Heart right ventricle (tissue), 16 donors: ENCODE results near the gene ZFYVE21. TPM values are rescaled to one million over a fixed set of nuclear protein-coding genes. Genes with fewer than 3 reads are reported as not detected.

Experiments
- ATAC-seq, 8 donors: fragments of 200-7000 bp; cut with Tn5 transposase; one replicate each; pipeline ENCODE4 v1.9.1; 2020; ENCODE audit warnings: mild to moderate bottlenecking in 8 of 8, moderate library complexity in 8 of 8, moderate number of reproducible peaks in 1 of 8
- DNase-seq, 2 donors: peaks; one replicate each; pipeline ENCODE4 v3.0.0-alpha.2; 2020
- H3K27ac ChIP-seq, 10 donors: fragments of 200-600 bp; sonication (generic) in 2 of 10; one replicate each; pipeline versions ENCODE4 v1.5.0 to v1.8.0; 2020 to 2022; ENCODE audit warnings: mild to moderate bottlenecking in 3 of 10
- H3K27me3 ChIP-seq, 7 donors: fragments of 200-600 bp; one replicate each; pipeline ENCODE4 v1.8.0; 2021 to 2022; ENCODE audit warnings: mild to moderate bottlenecking in 2 of 7
- H3K36me3 ChIP-seq, 9 donors: fragments of 200-600 bp; sonication (generic) in 1 of 9; one replicate each; pipeline versions ENCODE4 v1.5.0 to v1.8.0; 2020 to 2022; ENCODE audit warnings: mild to moderate bottlenecking in 2 of 9
- H3K4me1 ChIP-seq, 9 donors: fragments of 200-600 bp; sonication (generic) in 1 of 9; one replicate each; pipeline versions ENCODE4 v1.5.0 to v1.8.0; 2020 to 2022; ENCODE audit warnings: mild to moderate bottlenecking in 4 of 9
- H3K4me3 ChIP-seq, 10 donors: fragments of 200-600 bp; sonication (generic) in 2 of 10; one replicate each; pipeline versions ENCODE4 v1.5.0 to v1.8.0; 2020 to 2022; ENCODE audit warnings: mild to moderate bottlenecking in 7 of 10, moderate library complexity in 2 of 10
- H3K9me3 ChIP-seq, 11 donors: fragments of 200-600 bp in 10 of 11; sonication (generic) in 2 of 11; one replicate each; pipeline versions ENCODE4 v1.5.0 to v1.8.0; 2013 to 2022; ENCODE audit warnings: mild to moderate bottlenecking in 2 of 11, control low read depth in 1 of 11, moderate library complexity in 1 of 11
- WGBS, 2 donors: extraction: QIAGEN DNeasy Blood & Tissue Kit; methylation state at CpG; one replicate each; pipeline ENCODE4 v1.1.7; 2013; ENCODE audit warnings: inconsistent platforms in 1 of 2; 5-methylcytosine and 5-hydroxymethylcytosine counted together
- intact Hi-C, 10 donors: fragments of 100-400 bp; cut with DNase I; formaldehyde crosslinking; loops; one replicate each; pipeline versions ENCODE4 v1.11.1 to v1.14.2; 2022
- polyA plus RNA-seq, 2 donors: library from polyadenylated mRNA; stranded (reverse); fragments of 200-250 nt; gene quantifications; one replicate each; pipeline ENCODE4 v1.2.3, GENCODE V29; 2013
- total RNA-seq, 10 donors: library from RNA; stranded (reverse); fragmentation: NEBNext Ultra II Directional in 3 of 10; extraction: Animal tissue kit (Norgen Biotek cat#: 25700) in 3 of 10; gene quantifications; one replicate each; pipeline versions ENCODE4 v1.2.1 to v1.2.4, GENCODE V29; 2021 to 2023
- TF ChIP-seq, protein P1 (sequence below), 9 donors: fragments of 200-600 bp; sonication (generic) in 2 of 9; IDR thresholded peaks; one replicate each; pipeline versions ENCODE4 v1.5.0 to v1.8.0; 2021 to 2022; ENCODE audit warnings: antibody characterized with exemption in 9 of 9, mild to moderate bottlenecking in 5 of 9, moderate library complexity in 1 of 9
- donor health status: Arrhythmogenic right ventricular cardiomyopathy.
- donor health status: ischemic (EF 13 %, LVEDD 7.1; RV severe dilation, severe dysfunction).
- donor health status: healthy with polysubstance abuse.
- donor health status: DM: no; HTN: yes; CAD: no.
- donor health status: DM: no; HTN: no; CAD: no.
- donor health status: ischemic (EF 25% LVEDD 6.9; RV normal size, moderate dysfunction).
- donor health status: ischemic (EF 25% LVEDD 5.7; RV mildly dilated, moderate dysfunction).
- donor health status: healthy.
- donor health status: DM: yes; HTN: yes; CAD: no.
- donor health status: Ischemic cardiomyopathy.
- donor health status: ischemic (EF 35%, LVEDD 5.7; RV mildly dilated, moderate dysfunction).
- donor health status: nonischemic (EF 11% LVEDD 7.7; RV severe dilation, severe dysfunction).
- donor health status: DM: yes; HTN: yes; CAD: no.
- donor health status: PGD.
- donor health status: ischemic (EF 29% LVEDD 5.4; RV normal size, mild dysfunction).
- donor health status: nonischemic (EF 23%, LVEDD 6.1; RV moderate dilation, normal function).

Gene ZFYVE21
- total and polyA plus RNA-seq, 12 donors = 43.5 to 88.8 (median 54.5) TPM

GRCh38 chr14:103702497-103703432 lies 12.8 kb upstream of the ZFYVE21 start:
- peaks cover 14 to 92% (median 51%) of the 10 kb centered on the region in 9 donors for H3K4me1 ChIP-seq
- no peak overlapping the region for H3K4me3 ChIP-seq

DNA sequence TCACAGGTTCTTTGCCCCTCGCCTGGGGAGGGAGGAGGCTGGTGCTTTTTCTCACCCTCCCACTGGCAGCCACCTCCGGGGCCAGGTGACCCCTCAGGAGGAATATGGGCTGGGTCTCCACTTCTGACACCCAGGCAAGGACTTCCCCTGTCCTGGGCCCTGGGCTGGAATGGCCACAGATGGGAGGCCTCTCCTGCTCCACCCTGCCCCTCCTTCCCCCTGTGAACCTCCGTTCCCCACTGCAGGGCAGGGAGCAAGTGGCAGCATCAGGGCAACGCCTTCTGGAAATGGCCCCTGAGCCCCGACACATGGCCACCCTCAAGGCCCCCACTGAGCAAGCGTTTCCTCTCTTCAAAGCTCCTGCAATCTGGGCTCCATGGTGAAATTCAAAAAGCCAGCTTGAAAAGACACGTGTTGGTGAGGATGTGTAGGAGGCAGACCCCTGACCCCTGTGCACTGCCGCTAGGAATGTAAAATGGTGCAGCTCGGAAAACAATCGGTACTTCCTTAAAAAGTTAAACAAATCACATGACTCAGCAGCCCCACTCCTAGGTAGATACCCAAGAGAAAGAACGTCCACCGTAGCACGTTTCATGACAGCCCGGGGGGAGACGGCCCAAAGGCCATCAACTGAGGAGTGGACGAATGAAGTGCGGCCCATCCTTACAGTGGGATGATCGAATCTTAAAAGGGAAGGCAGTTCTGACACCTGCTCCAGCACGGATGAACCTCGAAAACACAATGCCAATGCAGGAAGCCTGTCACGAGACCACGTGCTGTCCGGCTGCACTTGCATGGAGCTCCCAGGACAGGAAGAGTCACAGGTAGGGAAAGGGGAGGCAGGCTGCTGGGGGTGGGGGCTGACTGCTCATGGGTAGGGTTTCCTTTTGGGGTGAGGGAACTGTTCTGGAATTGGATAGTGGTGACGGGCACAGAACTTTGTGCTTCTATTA lies 11.9 kb upstream of the ZFYVE21 start:
- TF ChIP-seq, protein P1, sequence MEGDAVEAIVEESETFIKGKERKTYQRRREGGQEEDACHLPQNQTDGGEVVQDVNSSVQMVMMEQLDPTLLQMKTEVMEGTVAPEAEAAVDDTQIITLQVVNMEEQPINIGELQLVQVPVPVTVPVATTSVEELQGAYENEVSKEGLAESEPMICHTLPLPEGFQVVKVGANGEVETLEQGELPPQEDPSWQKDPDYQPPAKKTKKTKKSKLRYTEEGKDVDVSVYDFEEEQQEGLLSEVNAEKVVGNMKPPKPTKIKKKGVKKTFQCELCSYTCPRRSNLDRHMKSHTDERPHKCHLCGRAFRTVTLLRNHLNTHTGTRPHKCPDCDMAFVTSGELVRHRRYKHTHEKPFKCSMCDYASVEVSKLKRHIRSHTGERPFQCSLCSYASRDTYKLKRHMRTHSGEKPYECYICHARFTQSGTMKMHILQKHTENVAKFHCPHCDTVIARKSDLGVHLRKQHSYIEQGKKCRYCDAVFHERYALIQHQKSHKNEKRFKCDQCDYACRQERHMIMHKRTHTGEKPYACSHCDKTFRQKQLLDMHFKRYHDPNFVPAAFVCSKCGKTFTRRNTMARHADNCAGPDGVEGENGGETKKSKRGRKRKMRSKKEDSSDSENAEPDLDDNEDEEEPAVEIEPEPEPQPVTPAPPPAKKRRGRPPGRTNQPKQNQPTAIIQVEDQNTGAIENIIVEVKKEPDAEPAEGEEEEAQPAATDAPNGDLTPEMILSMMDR (IDR thresholded peaks at IDR 0.05) = no peak
- no peak for ATAC-seq
- Histone ChIP-seq H3K4me3 (no peak overlapping the region), H3K9me3 (no peaks in the 10 kb centered on the region), H3K27me3 (no peaks in the 10 kb centered on the region), H3K36me3 (peaks cover 0 to 99% (median 19%) of the 10 kb centered on the region in 9 donors), H3K4me1 (peaks cover 14 to 89% (median 48%) of the 10 kb centered on the region in 9 donors), H3K27ac (peak overlapping the region in 6 of 10 donors; percentile 9 to 76 (median 54))
- WGBS, 2 donors = 62 to 76% methylated on average over 24 of the region's 24 CpGs
- DNase-seq = peak in 1 of 2 donors; percentile 6
- intact Hi-C loops = loop anchor here in 1 of 10 donors (10.0 kb wide), 1 partner anchor 129 kb away; no protein-coding TSS in a partner anchor

More at GRCh38 chr14:103702497-103703432, 12.8 kb upstream of the ZFYVE21 start:
- no peak for ATAC-seq
- peak in 1 of 2 donors; percentile 10 for DNase-seq
- Histone ChIP-seq H3K27ac (peak overlapping the region in 3 of 10 donors; percentile 4 to 83 (median 10)), H3K36me3 (peaks cover 0 to 100% (median 19%) of the 10 kb centered on the region in 9 donors), H3K27me3 (no peaks in the 10 kb centered on the region), H3K9me3 (no peaks in the 10 kb centered on the region)
- intact Hi-C loops = loop anchor here in 1 of 10 donors (10.0 kb wide), 1 partner anchor 128 kb away; no protein-coding TSS in a partner anchor
- 85 to 86% methylated on average over 29 of the region's 29 CpGs for WGBS, 2 donors
- TF ChIP-seq, protein P1 (IDR thresholded peaks at IDR 0.05) = no peak

DNA sequence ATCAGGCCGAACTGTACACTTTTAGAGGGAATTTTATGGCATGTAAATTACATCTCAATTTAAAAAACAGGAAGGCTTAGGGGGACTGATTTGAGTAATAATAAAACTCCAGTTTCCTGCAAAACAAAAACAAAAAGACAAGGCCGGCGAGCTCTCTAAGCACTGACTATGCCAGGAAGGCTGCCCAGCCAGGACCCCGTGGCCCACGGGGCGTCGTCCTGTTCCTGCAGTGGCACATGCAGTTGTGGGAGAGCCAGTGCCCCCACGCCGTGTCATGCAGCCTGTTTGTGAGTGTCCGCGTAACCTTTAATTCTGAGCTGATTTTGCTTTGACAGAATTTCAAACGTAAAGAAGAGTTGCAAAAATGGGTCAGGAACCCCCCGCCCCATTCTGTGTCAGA lies 10.9 kb upstream of the ZFYVE21 start:
- WGBS, 2 donors = 66 to 83% methylated on average over 13 of the region's 13 CpGs
- H3K4me3 ChIP-seq = no peak overlapping the region
- no peak for ATAC-seq

More for the DNA sequence above, 10.9 kb upstream of the ZFYVE21 start:
- no peaks in the 10 kb centered on the region for H3K27me3 ChIP-seq
- peaks cover 0 to 93% (median 19%) of the 10 kb centered on the region in 9 donors for H3K36me3 ChIP-seq
- H3K27ac ChIP-seq = peak overlapping the region in 9 of 10 donors; percentile 10 to 76 (median 45)
- no peak for DNase-seq
- H3K9me3 ChIP-seq = no peaks in the 10 kb centered on the region
- TF ChIP-seq, protein P1 (IDR thresholded peaks at IDR 0.05) = no peak
- intact Hi-C loops = loop anchor here in 1 of 10 donors (10.0 kb wide), 1 partner anchor 130 kb away; no protein-coding TSS in a partner anchor
- peaks cover 14 to 89% (median 42%) of the 10 kb centered on the region in 9 donors for H3K4me1 ChIP-seq
